Endothelial cell of hepatic sinusoid (primary cell): ENCODE measurements around the gene CLCNKB.
"Not testable (repeated sequence)": the region's sequence is repeated elsewhere in the genome, so short reads cannot be mapped to it uniquely, and the experiment has no call there.

Experiments
- in situ Hi-C: cut with HindIII; loops from 2 replicates; pipeline ENCODE4 v1.10.0; 2017; ENCODE audit warnings: low sequenced_read_pairs

Gene CLCNKB

GRCh38 chr1:16043521-16043920 is at the start of gene CLCNKB:
Gene CLCNKB, plus strand, starts transcription at chr1:16043782. Its CDS starts 711 bp downstream, at chr1:16044493.
- in situ Hi-C loops, result no loop called here

GRCh38 chr1:15994081-15994480 is 49.5 kb upstream of the CLCNKB start:
- in situ Hi-C loops, result no loop called here

GRCh38 chr1:15994590-15995351 is 48.8 kb upstream of the CLCNKB start:
- in situ Hi-C loops, result no loop called here

DNA sequence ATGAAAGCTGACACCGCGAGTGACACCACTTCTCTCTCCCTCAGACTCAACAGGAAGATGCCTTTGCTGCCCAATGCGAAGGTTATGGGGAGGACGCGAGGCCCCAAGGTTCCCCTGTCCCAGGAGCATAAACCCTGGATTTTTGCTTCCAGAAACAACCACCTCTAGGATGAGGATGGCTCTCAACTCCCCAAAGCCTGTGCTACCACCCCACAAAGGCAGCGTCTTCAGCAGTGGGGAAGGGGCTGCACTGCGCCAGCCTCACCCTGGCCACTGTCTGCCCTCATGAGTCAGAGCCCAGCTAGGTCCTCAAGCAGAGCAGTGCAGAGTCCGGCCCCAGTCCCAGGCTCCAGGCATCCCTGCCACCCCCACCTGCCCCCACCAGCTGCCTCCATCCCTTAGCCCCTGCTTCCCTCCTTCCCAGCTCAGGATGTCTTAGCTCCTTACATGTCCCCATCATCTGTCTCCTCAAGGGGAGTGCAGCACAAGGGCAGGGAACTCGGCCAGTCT is 46.5 kb upstream of the CLCNKB start:
- in situ Hi-C loops, result no loop called here

- in situ Hi-C loops, result no loop called here
Measured at GRCh38 chr1:15997637-15998280, 45.8 kb upstream of the CLCNKB start.

DNA sequence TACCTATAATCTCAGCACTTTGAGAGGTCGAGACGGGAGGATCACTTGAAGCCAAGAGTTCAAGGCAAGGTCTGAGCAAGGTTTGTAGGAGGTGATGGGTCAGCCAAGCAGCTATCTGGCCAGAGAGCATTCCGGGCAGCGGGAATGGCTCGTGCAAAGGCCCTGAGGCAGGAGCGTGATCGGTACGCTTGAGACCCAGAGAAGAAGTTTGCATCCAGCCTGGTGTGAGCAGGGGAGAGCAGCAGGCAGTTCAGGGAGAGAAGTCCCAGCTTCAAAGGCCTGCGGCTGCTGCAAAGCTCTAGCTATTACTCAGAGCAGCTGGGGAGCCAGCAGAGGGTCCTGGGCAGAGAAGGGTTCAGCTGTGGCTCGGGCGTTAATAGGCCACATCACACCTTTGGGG is 44.7 kb upstream of the CLCNKB start:
- in situ Hi-C loops, result no loop called here

GRCh38 chr1:16001274-16001673 is 42.3 kb upstream of the CLCNKB start:
- in situ Hi-C loops, result not testable (repeated sequence)

DNA sequence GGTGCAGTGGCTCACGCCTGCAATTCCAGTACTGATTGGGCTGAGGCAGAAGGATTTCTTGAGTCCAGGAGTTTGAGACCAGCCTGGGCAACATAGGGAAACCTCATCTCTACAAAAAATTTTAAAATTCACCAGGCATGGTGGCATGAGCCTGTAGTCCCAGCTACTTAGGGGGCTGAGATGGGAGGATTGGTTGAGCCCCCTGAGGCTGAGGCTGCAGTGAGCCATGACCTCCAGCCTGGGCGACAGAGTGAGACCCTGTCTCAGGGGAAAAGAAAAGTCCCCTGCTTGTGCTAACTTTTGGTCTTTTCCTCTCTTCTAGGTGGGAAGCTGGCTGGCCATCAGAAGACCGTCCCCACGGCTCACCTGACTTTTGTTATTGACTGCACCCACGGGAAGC is 38.0 kb upstream of the CLCNKB start:
- in situ Hi-C loops, result no loop called here

- in situ Hi-C loops, result no loop called here
Measured at GRCh38 chr1:16006010-16006409, 37.6 kb upstream of the CLCNKB start.

- in situ Hi-C loops, result no loop called here
Measured at GRCh38 chr1:16006552-16007485, 36.8 kb upstream of the CLCNKB start.

GRCh38 chr1:16007671-16008341 is 35.8 kb upstream of the CLCNKB start:
- in situ Hi-C loops, result no loop called here

DNA sequence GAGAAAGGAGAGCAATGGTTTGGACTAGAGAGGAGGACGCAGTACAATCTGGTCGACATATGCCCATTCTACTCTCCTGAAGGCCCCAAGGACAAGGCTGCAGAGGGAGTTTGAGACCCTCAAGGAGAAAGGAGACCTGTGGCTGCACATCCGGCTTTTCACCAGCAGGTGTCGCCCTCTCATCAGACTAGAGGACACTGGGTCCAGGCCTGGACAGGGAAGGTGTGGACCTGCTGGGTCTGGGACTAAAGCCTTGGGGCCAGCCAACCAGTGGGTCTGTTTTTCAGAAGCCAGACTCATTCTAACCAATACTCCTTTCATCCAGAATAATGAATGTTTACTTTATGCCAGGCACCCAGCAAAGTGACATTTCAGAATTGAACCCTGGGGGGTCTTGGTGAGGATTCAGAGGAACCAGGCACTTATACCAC is 34.5 kb upstream of the CLCNKB start:
- in situ Hi-C loops, result no loop called here

GRCh38 chr1:16009678-16010077 is 33.9 kb upstream of the CLCNKB start:
- in situ Hi-C loops, result no loop called here

DNA sequence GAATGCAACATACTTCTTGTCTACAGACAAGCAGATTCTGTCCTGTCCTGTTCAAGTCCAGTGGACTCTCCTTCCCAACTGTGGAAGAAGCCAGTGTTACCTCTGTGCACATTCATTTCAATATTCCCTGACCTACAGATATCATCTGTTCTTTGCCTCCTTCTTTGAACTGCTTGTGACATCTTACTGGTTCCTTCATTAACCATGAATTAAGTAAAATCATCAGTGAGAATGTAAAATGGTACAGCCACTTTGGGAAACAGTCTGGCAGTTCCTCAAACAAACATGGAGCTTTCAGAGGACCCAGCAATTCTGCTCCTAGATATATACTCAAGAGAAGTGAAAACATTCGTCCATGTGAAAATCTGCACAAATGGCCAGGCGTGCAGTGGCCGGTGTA is 32.7 kb upstream of the CLCNKB start:
- in situ Hi-C loops, result no loop called here

DNA sequence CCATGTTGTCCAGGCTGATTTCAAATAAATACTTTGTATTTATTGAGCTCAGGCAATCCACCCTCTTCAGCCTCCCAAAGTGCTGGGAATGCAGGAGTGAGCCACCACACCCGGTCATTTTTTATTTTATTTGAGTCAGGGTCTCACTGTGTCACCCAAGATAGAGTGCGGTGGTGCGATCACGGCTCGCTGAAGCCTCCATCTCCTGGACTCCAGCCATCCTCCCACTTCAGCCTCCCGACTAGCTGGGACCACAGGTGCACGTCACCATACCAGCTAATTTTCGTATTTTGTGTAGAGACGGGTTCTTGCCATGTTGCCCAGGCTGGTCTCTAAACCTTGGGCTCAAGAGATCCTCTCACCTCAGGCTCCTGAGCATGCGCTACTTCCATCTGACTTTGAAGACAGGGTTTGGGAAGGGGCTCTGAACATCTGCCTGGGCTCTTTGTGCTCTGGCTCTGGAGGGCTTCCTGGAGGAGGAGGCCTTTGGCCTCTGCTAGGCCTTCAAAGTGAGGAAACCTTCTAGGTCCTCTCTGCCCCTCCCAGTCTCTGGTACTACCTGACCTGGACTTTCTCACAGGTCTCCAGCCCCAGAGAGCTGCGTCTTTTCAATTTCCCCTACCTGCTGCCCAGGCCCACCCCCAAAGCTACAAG is 31.5 kb upstream of the CLCNKB start:
- in situ Hi-C loops, result no loop called here

DNA sequence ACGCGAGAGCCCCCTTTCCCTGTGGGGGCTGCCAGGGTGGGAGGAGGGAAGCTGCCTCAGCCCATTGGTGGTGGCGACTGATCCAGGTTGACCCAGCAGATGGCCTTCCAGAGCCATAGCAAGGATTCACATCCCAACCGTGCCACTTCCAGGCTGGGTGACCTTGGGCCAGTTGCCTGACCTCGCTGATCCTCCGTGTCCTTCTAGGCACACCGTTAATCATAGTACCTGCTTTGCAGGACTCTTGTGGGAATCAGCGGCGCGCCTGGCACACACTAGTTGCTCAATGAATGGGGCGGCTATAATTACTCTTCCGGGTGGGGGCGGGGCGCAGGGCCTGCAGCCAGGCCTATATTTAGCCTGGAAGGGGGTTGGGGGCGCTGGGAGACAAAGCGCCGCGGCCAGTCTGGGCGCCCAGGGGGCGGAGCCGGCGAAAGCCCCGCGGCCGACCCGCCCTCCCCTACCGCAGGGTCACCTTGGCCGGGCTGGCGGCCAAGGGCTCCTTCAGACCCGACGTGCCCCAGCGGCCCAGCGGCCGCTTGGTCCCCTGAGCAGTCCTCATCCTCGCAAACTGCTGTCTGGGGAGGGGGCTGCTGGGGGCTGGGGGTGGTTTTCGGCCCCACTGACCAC is 30.9 kb upstream of the CLCNKB start:
- in situ Hi-C loops, result no loop called here

GRCh38 chr1:16013220-16013907 is 30.2 kb upstream of the CLCNKB start:
- in situ Hi-C loops, result no loop called here

DNA sequence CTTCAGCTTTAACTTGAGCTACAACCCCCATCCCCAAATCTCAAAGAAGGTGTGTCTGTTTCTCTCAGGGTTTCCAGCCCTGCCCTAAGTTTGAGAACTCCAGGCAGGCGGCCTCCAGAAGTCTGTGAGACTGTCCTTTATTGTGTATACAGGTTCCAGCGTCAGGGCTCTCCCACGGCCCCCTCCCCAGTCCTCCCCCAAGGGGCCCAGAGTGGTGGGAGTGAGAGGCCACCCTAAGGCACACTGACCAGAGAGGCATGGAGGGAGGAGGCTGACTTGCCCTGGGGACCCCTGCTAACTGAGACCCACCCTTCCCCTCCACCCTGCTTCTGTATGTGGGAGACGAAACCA is 29.7 kb upstream of the CLCNKB start:
- in situ Hi-C loops, result no loop called here
